ENCODE results near the gene TYMS.

Gene TYMS

GRCh38 chr18:676736-677135 is 19.3 kb downstream of the TYMS start:
- TF ChIP-seq CREB1 (IDR thresholded peaks at IDR 0.05; ENCODE audit: low read depth): no peak
- TF ChIP-seq TCF12 (IDR thresholded peaks at IDR 0.05; ENCODE audit: low read depth): no peak
- no peak for TF ChIP-seq TAF1 (IDR thresholded peaks at IDR 0.05; ENCODE audit: low read depth)
- TF ChIP-seq ZBTB7A (IDR thresholded peaks at IDR 0.05; ENCODE audit: low read depth): no peak
- no peak for TF ChIP-seq MAX (IDR thresholded peaks at IDR 0.05)
- no peak for TF ChIP-seq REST (IDR thresholded peaks at IDR 0.05; ENCODE audit: low read depth)
- TF ChIP-seq CEBPB (IDR thresholded peaks at IDR 0.05): no peak
- no peak for TF ChIP-seq NFIC (IDR thresholded peaks at IDR 0.05)
- TF ChIP-seq EGR1 (IDR thresholded peaks at IDR 0.05): no peak
- no peak for TF ChIP-seq FOXM1 (IDR thresholded peaks at IDR 0.05; ENCODE audit: borderline replicate concordance, low read depth)
- TF ChIP-seq RAD21 (IDR thresholded peaks at IDR 0.05; ENCODE audit: low read depth): no peak
- no peak for TF ChIP-seq TEAD4 (IDR thresholded peaks at IDR 0.05)
- TF ChIP-seq YY1 (IDR thresholded peaks at IDR 0.05; ENCODE audit: low read depth): no peak
- no peak for TF ChIP-seq USF1 (IDR thresholded peaks at IDR 0.05)
- TF ChIP-seq EP300 (IDR thresholded peaks at IDR 0.05; ENCODE audit: borderline replicate concordance): no peak

GRCh38 chr18:677145-677544 is 19.7 kb downstream of the TYMS start:
- TF ChIP-seq EP300 (IDR thresholded peaks at IDR 0.05; ENCODE audit: borderline replicate concordance) (no peak), CEBPB (IDR thresholded peaks at IDR 0.05) (no peak), FOXM1 (IDR thresholded peaks at IDR 0.05; ENCODE audit: borderline replicate concordance, low read depth) (no peak)

- TF ChIP-seq CREB1 (IDR thresholded peaks at IDR 0.05; ENCODE audit: low read depth) (no peak), CEBPB (IDR thresholded peaks at IDR 0.05) (no peak), EGR1 (IDR thresholded peaks at IDR 0.05) (no peak), NFIC (IDR thresholded peaks at IDR 0.05) (no peak)
These were observed 20.5 kb downstream of the TYMS start for GRCh38 chr18:677951-678381.

- TF ChIP-seq REST (IDR thresholded peaks at IDR 0.05; ENCODE audit: low read depth) (no peak), CREB1 (IDR thresholded peaks at IDR 0.05; ENCODE audit: low read depth) (no peak), YY1 (IDR thresholded peaks at IDR 0.05; ENCODE audit: low read depth) (no peak), RAD21 (IDR thresholded peaks at IDR 0.05; ENCODE audit: low read depth) (no peak; the same call in 1 of the 2 replicates), EGR1 (IDR thresholded peaks at IDR 0.05) (no peak), TCF12 (IDR thresholded peaks at IDR 0.05; ENCODE audit: low read depth) (no peak), NFIC (IDR thresholded peaks at IDR 0.05) (no peak), CEBPB (IDR thresholded peaks at IDR 0.05) (no peak), MAX (IDR thresholded peaks at IDR 0.05) (no peak), EP300 (IDR thresholded peaks at IDR 0.05; ENCODE audit: borderline replicate concordance) (no peak), TEAD4 (IDR thresholded peaks at IDR 0.05) (no peak), ZBTB7A (IDR thresholded peaks at IDR 0.05; ENCODE audit: low read depth) (no peak), USF1 (IDR thresholded peaks at IDR 0.05) (no peak)
These were observed 21.2 kb downstream of the TYMS start for GRCh38 chr18:678482-679182.

GRCh38 chr18:679516-679915 is 22.1 kb downstream of the TYMS start:
- TF ChIP-seq REST (IDR thresholded peaks at IDR 0.05; ENCODE audit: low read depth) (no peak), TAF1 (IDR thresholded peaks at IDR 0.05; ENCODE audit: low read depth) (no peak), CREB1 (IDR thresholded peaks at IDR 0.05; ENCODE audit: low read depth) (no peak), TCF12 (IDR thresholded peaks at IDR 0.05; ENCODE audit: low read depth) (no peak)
